Adipose tissue (tissue), 3 donors: ENCODE data around the gene DRICH1. TPM values are rescaled to one million over a fixed set of nuclear protein-coding genes. Genes with fewer than 3 reads are reported as not detected.

Experiments
- polyA plus RNA-seq, 3 donors: library from polyadenylated mRNA; stranded (reverse); fragments of 200-250 nt; gene quantifications; one replicate each; pipeline ENCODE4 v1.2.3, GENCODE V29; 2013
- donor health status: healthy with polysubstance abuse.
- donor health status: Bipolar disorder and iron deficiency.
- donor health status: healthy.

DRICH1 gene
- polyA plus RNA-seq, 3 donors = 0.12 to 0.56 (median 0.18) TPM

Other genes with a start within 250 kb of the DRICH1 start
- not detected for gene IGLL1, start 52.0 kb downstream of the DRICH1 start, polyA plus RNA-seq
- gene RGL4, start 58.7 kb upstream of the DRICH1 start, polyA plus RNA-seq = 10 to 100 TPM in 1 of 3 donors, 1 to 10 TPM in 1, under 1 TPM in 1; 0.40 to 13.9 (median 9.5) TPM
- gene ZNF70, start 118.8 kb upstream of the DRICH1 start, polyA plus RNA-seq = 1 to 10 TPM in 2 of 3 donors, under 1 TPM in 1; 0.71 to 1.3 (median 1.0) TPM
- 1 to 10 TPM in 1 of 3 donors, under 1 TPM in 1, not detected in 1; 0.87 to 1.1 TPM for gene VPREB3, start 122.1 kb upstream of the DRICH1 start, polyA plus RNA-seq
- gene C22orf15, start 130.7 kb upstream of the DRICH1 start, polyA plus RNA-seq = under 1 TPM in 1 of 3 donors, not detected in 2; 0.12 TPM
- 100 to 1,000 TPM in 2 of 3 donors, 10 to 100 TPM in 1; 75.1 to 432 (median 284) TPM for gene CHCHD10, start 135.7 kb upstream of the DRICH1 start, polyA plus RNA-seq
- 1 to 10 TPM in 2 of 3 donors, under 1 TPM in 1; 0.66 to 1.9 (median 1.6) TPM for gene MMP11, start 140.5 kb upstream of the DRICH1 start, polyA plus RNA-seq
- gene SMARCB1, start 154.6 kb upstream of the DRICH1 start, polyA plus RNA-seq = 10 to 100 TPM; 33.5 to 50.1 (median 38.6) TPM
- gene DERL3, start 206.7 kb upstream of the DRICH1 start, polyA plus RNA-seq = 10 to 100 TPM in 1 of 3 donors, 1 to 10 TPM in 1, under 1 TPM in 1; 0.79 to 26.4 (median 1.9) TPM
- gene SLC2A11, start 225.6 kb upstream of the DRICH1 start, polyA plus RNA-seq = 10 to 100 TPM in 2 of 3 donors, 1 to 10 TPM in 1; 6.2 to 12.3 (median 10.3) TPM